ENCODE measurements around the gene CD69.

The CD69 gene

DNA sequence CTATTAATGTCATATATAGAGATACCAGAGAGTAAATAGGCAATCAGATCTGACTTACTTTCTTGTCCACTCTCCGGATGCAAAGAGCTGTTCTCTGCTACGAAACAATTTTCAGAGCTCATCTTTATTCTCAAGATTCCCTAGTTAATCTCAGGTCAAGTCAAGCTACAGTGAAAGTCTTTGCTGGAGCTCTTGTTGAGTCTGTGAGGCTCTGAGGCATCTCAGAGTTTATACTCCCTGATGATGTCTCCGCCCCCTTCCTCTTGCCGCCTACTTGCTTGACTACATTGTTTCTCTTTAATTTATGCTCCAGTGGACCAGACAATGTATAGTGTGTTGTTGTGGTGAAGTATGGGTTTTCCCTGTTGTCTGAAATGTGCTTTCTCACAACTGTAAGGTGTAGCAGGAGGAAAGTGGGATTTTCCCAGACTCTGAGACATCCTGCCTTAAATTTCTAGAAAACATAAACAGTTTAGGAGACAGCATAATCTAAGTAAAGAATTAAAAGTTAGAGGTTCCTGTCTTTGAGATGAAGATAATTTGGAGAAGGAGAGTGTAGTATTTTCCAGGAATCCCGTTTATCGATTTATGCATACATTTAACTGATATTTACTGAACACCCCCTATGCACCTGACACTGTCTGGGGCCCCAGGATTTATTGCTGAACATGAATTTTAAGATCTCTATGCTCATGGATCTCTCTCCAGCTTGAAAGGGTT is at the start of gene CD69:
Gene CD69 (minus strand): TSS at position 203 of the 720 bp plus-strand sequence. CDS start 81 bp downstream, at position 122.
- no peak for DNase-seq (ENCODE audit: low read depth, low spot score)

DNA sequence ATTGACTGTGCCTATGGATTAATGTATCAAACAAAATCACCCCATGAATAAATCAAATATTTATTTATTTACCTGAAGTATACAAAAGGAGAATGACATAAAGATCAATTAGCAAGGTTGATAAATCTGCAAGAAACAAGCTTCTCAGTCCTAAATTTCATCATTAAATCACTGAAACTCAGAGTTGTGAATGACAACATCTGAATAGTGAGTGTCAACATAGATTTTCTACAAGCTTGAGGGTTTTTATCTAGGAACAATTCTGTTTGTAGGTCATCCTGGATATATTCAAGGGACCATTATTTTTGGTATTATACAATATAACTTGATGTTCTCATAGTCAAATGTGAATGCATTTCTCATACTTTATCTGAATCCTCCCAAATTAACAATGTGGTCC is 49.2 kb upstream of the CD69 start:
- DNase-seq (ENCODE audit: low read depth, low spot score): no peak

DNA sequence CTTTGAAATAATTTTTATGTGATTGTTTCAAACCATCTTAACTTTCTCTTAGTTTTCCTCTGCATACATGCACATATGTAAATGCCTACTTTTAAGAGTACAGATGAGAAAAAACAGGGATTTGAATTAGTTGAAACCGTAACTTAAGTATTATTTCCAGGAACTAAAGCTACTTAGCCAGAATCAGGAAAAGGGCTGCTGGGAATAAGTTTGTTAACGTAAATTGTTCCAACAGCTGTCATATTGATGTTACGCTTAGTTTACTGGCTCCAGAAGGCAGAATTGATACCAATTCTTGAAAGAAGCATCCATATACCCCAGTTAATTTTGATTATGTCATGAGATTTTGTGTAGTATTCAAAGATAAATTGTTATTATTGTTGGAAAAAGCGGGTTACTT is 48.6 kb upstream of the CD69 start:
- no peak for DNase-seq (ENCODE audit: low read depth, low spot score)

DNA sequence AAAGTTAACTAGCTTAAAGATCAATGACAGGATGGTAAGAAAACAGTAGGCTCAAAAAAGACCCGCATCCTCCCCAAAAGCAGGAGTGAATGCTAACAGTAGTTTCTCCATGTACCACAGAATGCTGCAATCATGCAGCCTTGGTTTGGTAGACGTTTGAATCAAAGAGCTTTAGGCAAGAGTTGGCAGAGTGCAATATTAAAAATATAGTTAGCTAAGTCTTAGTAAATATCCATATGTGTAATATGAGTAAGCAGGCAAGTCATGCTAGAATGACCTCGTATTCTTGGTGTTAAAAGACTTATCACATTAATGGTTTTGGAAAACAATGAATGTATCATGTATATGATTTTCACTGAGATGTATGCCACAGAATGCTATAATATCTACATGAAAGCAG is 47.8 kb upstream of the CD69 start:
- DNase-seq (ENCODE audit: low read depth, low spot score): no peak

DNA sequence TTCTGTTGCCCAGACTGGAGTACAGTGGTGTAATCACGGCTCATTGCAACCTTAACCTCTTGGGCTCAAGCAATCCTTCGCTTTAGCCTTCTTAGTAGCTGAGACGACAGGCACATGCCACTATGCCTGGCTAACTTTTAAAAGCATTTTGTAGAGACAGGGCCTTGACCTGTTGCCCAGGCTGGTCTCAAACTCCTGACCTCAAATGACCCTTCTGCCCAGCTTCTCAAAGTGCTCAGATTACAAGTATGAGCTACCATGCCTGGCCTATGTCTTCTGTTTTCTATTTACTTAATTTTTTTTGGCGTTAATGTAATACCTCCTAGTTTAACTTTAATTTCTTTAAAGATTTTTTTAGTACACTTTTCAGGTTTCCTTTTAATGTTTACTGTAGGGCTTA is 46.0 kb upstream of the CD69 start:
- no peak for DNase-seq (ENCODE audit: low read depth, low spot score)

DNA sequence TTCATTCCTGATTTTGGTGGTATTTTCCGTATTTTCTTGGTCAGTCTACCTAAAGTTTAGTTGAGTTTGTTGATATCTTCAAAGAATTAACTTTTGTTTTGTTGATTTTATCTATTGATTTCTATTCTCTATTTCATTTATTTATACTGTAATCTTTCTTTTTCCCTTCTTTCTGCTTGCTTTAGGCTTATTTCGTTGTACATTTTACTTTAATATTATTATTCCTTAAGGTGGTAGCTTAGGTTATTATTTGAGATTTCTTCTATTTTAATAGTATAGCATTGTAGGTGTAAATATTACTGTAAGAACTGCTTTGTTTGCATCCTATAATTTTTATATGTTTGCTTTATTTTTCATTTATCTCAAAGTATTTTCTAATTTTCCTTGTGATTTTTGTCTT is 45.2 kb upstream of the CD69 start:
- DNase-seq (ENCODE audit: low read depth, low spot score): no peak

DNA sequence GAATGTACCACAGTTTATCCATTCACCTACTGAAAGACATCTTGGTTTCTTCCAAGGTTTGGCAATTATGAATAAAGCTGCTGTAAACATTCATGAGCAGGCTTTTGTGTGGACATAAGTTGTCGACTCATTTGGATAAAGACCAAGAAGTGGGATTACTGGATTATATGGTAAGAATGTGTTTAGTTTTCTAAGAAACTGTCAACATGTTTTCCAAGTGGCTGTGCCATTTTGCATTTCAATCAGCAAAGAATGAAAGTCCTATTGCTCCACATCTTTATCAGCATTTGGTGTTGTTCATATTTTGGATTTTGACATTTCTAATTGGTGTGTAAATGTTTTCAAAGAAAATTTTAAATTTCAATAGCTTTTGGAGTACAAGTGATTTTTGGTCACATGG is 39.3 kb upstream of the CD69 start:
- no peak for DNase-seq (ENCODE audit: low read depth, low spot score)

DNA sequence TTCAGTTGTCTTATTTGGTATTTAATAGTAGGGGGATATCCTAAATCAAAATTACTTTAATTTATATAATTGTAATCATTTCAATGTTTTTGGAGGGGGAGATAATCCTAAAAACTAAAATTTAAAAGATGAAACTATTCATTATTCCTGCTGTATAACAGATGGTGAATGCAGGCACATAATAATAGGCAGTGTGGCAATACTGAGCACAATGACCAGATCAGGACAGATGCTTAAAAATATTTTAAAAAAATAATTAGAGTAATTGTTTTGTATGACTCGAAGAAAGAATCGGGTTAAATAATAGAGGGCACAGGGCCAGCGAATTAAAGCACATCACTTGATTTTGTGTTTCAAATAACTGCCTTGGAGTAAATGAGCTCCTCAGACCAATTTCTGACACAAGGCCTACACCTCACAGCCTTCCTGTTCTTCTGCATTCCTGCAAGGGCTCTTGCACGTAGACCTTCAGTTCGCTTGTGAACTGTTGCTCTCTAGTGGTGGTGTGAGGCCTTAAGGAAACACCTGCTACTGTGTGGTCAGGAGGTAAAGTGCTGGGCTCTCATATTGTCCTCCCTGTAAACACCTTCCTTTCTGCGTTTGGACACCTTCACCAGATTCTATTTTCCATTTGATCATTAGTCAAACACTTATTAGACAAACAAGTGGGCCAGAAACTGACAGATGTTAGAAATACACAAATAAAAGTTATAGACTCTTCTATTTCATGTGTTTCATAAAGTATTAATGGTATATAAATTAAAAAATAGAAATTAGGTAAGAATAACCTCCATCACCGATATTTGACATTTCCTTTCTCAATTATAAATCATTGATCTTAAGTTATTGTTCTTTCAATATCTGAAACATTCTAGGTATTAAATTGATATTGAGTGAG is 37.3 kb upstream of the CD69 start:
- no peak for DNase-seq (ENCODE audit: low read depth, low spot score)

DNA sequence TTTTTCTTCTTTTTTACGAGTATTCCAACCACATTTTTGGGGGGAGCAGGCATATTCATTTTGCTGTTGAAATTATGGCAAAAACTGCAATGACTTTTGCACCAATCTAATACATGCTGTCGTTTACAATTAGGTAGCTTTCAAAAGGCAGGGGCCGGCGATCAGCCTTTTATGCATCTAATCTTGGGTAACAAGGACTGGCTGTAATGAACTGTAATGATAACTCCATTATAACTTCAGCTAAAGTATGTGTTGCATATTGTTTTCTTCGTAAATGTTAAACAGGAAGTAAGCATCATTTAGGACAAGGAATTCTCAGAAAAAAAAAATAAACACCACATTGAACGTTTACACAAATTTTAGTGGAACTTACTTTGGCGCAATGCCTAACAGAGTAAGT is 36.3 kb upstream of the CD69 start:
- DNase-seq (ENCODE audit: low read depth, low spot score): no peak

DNA sequence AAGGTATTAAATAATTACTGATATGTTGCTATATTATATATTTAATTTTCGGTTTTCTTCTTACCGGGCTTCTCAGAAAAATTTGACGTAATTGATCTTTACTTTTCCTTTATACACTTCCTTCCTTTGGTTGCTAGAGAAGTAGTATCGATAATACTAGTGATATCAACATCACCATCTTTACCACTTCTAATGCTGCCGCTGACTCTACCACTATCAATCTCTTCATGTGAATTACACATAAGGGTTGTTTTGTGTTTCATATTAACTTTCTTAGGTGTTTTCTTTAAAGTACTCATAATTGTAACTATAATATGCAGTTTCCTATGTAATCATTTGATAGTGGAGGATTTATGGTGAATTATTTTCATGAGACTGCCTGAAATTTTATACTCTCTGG is 35.6 kb upstream of the CD69 start:
- DNase-seq (ENCODE audit: low read depth, low spot score): no peak

DNA sequence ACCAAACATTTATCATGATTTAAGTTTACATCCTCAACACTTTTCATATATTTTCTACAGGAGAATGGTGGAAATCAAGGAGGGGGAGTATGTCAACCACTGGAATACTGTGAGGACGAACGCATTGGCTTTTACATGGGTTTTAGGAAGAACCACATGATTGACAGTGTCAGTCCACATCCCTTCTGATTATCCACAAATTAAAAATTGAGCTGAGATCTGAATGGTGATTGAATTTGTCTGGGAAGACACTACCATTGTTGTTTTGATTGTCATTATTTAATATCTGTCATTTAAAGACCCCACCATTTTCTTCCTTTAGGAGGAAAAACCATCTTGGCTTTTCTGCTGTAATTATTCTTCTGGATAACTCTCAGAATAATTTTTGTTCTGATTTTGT is 35.2 kb upstream of the CD69 start:
- DNase-seq (ENCODE audit: low read depth, low spot score): no peak

DNA sequence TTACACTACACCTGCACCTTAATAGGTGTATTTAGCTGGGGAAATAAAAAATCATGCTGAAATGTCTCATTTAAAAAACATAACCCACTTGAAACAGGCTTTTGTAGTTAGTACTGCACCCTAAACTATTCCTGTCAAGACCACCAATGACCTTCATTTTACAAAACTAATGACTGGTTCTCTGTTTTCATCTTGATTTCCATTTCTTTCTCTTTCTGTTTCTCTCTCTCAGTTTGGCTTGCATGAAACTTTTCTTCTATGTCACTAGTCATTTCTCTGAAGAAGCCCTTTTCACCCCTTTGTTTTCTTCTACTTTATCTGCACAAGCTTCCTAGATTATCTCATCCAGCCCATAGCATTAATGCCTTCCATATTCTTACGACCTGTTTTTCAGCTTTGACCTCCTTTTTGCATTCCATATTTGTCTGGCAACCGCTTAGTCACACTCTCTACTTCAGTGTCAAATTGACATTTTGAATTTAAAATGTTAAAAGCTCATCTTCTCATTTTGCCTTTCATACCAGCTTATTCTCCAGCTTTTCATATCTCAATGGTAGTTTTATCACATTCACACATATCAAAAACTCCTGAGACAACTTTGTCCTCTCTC is 33.9 kb upstream of the CD69 start:
- no peak for DNase-seq (ENCODE audit: low read depth, low spot score)

DNA sequence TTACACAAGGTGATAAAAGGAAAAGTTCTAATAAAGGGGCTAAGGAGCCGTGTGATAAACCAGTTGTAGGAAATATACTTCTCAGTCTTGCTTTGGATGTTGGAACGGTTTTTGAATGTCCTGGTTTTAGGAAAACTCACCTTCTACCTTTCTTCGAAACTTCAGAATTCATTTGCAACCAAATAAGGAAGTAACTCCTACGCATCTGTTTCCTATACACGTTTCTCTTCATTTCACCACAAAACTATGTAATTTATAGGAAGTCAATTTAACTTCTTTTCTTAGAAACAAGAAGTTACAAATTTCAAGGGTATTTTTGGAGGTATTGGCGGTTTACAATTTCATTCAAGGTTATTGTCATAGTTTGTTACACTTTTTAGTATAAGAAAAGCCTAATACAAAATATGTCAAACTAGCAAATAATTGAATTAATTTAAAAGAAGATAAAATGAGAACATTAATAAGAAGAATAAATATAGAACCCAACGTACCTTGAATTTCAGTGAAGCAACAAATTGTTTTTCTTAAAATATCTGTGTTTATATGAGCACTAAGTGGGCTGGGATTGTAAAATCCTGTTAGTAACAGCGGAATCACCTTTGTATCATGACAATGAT is 33.2 kb upstream of the CD69 start:
- DNase-seq (ENCODE audit: low read depth, low spot score): no peak

DNA sequence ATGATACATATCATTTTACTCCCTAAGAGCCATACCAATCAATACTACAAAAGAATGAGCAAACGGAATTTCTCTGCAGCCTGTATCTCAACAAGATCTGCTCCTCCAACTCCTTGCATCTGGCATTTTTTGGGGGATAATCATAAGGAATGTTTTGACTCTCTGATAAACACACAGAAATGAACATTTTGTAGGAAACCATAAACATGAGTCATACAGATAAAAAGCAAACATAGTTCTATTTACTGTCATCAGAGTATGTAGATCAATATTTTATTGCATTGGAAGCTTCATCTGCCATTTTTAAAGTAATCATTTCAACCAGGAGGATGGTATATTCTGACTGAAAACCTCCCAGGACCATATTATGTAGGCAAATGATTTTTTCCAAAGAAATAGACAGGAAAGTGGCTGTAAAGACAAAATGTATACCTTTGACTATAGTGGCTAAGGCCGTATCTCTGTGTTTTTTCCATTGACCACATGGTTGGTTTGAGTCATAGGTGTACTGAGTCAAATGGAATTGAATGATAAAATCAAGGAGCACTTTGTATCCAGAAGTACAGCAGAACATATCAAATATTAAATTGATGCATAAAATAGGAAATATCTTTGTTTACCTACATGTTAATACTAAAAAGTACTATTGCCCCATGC is 32.4 kb upstream of the CD69 start:
- DNase-seq (ENCODE audit: low read depth, low spot score): no peak

DNA sequence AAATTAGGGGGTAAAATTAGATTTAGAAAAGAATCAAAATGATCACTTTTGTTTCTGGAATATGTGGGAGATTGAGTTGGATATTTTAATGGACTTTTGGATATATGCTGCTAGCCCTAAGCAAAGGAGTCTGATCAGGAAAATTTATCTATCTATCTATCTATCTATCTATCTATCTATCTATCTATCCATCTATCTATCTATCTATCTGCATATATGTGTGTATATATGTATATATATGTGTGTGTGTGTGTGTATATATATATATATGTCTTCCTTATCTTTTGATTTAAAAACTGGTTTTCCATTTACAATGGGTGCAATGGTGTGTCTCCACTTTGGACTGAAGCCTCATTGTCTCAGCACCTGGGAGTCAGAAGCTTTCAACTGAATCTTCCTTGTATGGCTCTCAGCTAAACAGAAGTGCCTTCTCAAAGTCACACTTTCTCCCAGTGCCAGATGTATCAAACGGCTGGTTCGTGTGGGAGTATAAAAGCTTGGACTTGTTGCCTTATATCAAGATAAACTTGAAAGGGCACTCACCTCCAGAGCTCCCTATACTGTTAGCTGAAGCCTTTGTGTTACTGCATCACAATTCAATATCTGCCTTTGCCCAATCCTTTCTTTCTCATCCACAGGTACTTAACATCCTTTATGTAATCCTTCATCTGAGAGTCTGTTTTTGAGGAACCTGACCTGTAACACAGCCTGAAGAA is 31.6 kb upstream of the CD69 start:
- no peak for DNase-seq (ENCODE audit: low read depth, low spot score)

DNA sequence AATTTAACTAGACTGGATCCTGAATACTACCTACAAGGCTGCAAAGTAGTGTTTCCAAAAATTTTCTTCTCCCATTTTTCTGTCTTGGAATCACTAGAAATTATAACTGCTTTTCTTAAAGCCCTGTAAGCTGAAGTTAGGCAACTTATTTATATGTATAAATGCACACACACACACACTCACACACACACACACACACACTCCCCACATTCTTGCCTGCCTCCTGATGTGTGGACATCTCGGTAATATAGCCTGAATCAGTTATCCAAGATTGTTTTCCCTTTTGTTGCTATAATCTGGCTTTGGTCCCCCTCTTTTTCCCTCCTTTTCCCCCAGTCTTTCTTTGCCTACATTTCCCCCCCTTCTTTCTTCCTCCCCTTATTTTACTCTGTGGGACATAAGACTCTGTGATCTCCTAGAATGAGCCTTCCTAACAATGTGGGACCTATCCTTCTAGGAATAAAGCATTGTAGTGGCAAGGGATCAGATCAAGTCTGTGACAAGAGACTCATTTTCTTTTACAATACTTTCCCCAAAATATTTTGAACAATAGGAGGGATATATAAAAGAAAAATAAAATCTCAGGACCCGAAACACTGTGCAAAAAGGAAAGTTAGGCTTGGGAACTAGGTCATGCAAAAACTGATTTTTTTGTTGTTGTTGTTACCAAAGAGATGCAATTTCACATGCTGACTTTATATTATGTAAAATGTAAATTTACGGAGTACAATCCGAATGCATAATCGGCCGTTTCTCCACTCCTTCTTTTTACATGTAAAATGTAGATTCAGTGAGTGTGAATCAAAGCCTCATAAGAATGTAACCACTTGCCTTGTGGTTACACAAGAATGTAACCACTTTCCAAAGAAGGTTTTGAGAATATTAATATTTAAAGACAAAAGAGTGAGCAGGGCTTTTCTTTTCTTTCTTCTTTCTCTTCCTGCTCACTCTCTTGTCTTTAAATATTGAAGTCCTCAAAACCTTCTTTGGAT is 26.3 kb upstream of the CD69 start:
- DNase-seq (ENCODE audit: low read depth, low spot score): no peak

DNA sequence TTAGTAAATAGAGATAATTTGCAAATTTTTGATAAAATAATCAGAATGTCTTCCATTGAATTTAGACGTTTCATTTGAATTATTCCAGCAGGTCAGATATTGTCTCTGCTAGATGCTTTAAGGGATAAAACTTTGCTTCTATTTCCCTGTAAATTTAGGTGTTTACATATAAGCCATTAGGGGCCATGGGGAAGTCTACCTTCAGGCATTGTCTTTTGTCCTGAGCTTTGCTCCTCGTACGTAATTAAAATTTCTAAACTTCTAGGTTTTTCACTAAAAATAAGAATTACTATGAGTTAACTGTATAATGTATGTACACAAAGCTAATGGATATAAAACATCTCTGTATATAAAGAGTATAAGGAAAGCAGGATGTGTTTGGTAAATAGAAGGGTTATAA is 24.1 kb upstream of the CD69 start:
- DNase-seq (ENCODE audit: low read depth, low spot score): no peak

DNA sequence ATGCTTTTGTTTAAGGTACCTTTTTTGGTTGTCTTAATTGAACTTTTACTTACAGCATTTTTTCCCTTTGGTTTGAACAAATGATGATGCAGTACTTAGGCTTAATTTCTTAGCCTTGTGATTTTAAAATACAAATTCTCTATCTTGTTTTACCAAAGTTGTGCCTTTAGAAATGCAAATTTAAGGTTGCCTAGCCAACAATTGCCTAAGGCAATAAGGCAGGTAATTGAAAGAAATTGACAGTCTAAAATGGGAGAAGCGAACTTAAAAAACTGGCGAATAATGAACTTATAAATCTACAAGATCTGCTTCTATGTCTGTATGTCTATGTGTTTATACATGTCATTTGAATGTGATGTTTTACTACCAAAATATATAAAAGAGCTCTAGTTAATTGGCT is 23.6 kb upstream of the CD69 start:
- no peak for DNase-seq (ENCODE audit: low read depth, low spot score)

DNA sequence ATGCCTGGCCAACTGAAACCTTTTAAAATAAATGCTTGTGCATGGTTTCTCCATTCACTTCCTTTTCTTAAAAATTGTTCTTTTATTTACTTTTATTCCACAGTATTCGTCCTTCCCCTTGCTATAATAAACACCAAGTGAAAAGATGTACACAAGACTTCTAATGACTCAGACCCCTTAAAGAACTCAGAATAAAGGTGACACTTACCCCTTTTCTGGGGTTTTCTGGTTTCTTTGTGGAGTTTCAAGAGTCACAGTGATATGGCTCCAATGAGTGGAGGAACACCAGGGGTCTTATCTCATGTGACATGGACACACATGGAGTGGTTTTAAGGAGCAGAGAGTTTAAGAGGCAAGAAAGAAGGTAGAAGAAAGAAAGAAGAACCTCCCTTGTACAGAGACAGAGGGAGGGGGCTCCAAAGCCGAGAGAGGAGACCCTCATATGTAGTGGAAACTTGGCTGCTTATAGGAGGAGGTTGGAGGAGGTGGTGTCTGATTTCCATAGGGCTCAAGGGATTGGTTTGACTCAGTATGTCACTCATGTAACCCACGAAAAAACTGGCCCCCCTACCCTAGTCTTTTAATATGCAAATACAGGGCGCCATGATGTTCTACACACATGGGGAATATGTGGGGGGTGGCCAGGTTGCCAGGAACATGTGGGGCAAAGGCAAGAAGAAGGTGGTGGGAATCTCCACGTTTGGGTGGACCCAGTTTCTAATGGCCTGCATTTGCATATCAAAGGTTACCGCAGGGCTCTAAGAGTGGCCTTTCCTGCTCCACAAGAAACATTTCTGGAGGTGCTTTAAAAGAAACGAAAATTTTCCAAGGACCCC is 22.1 kb upstream of the CD69 start:
- DNase-seq (ENCODE audit: low read depth, low spot score): no peak

Data from brain pericyte (primary cell).